ENCODE data around the gene MINPP1.

MINPP1 gene

GRCh38 chr10:87523731-87524130 is 19.0 kb downstream of the MINPP1 start:
- WGBS, result 94% methylated on average over 2 of the region's 2 CpGs
- no peak overlapping the region for H3K27ac ChIP-seq (ENCODE audit: low read depth, low read length)
- no peaks in the 10 kb centered on the region for H3K4me1 ChIP-seq (ENCODE audit: insufficient read depth, low read length)
- H3K27me3 ChIP-seq (ENCODE audit: insufficient read depth, low read length), result no peaks in the 10 kb centered on the region
- peaks cover 65% of the 10 kb centered on the region for H3K36me3 ChIP-seq (ENCODE audit: insufficient read depth, low read length)
- peaks cover 8% of the 10 kb centered on the region for H3K9me3 ChIP-seq (ENCODE audit: insufficient read depth, low read depth, low read length)
- H3K9ac ChIP-seq (ENCODE audit: low read depth, low read length), result no peak overlapping the region
- no peak overlapping the region for H3K4me3 ChIP-seq (ENCODE audit: low read length)

- Histone ChIP-seq H3K36me3 (ENCODE audit: insufficient read depth, low read length) (peaks cover 60% of the 10 kb centered on the region), H3K4me3 (ENCODE audit: low read length) (no peak overlapping the region), H3K4me1 (ENCODE audit: insufficient read depth, low read length) (no peaks in the 10 kb centered on the region), H3K9me3 (ENCODE audit: insufficient read depth, low read depth, low read length) (peaks cover 8% of the 10 kb centered on the region), H3K27ac (ENCODE audit: low read depth, low read length) (no peak overlapping the region), H3K9ac (ENCODE audit: low read depth, low read length) (no peak overlapping the region), H3K27me3 (ENCODE audit: insufficient read depth, low read length) (no peaks in the 10 kb centered on the region)
Measured at GRCh38 chr10:87524296-87524695, 19.6 kb downstream of the MINPP1 start.

- Histone ChIP-seq H3K9ac (ENCODE audit: low read depth, low read length) (no peak overlapping the region), H3K9me3 (ENCODE audit: insufficient read depth, low read depth, low read length) (peaks cover 16% of the 10 kb centered on the region), H3K36me3 (ENCODE audit: insufficient read depth, low read length) (peaks cover 32% of the 10 kb centered on the region), H3K27ac (ENCODE audit: low read depth, low read length) (no peak overlapping the region), H3K4me3 (ENCODE audit: low read length) (no peak overlapping the region), H3K4me1 (ENCODE audit: insufficient read depth, low read length) (0 out of 2 replicates have a peak, but pooled peaks cover 2% of the 10 kb centered on the region), H3K27me3 (ENCODE audit: insufficient read depth, low read length) (no peaks in the 10 kb centered on the region)
- WGBS, result 94% methylated on average over 4 of the region's 4 CpGs
Measured at GRCh38 chr10:87531908-87532622, 27.4 kb downstream of the MINPP1 start.

- no peak overlapping the region for H3K9ac ChIP-seq (ENCODE audit: low read depth, low read length)
- H3K9me3 ChIP-seq (ENCODE audit: insufficient read depth, low read depth, low read length), result peaks cover 16% of the 10 kb centered on the region
- no peaks in the 10 kb centered on the region for H3K27me3 ChIP-seq (ENCODE audit: insufficient read depth, low read length)
- H3K4me3 ChIP-seq (ENCODE audit: low read length), result no peak overlapping the region
- H3K36me3 ChIP-seq (ENCODE audit: insufficient read depth, low read length), result peaks cover 32% of the 10 kb centered on the region
- no peak overlapping the region for H3K27ac ChIP-seq (ENCODE audit: low read depth, low read length)
- H3K4me1 ChIP-seq (ENCODE audit: insufficient read depth, low read length), result 0 out of 2 replicates have a peak, but pooled peaks cover 2% of the 10 kb centered on the region
Measured at GRCh38 chr10:87532696-87533095, 28.0 kb downstream of the MINPP1 start.

DNA sequence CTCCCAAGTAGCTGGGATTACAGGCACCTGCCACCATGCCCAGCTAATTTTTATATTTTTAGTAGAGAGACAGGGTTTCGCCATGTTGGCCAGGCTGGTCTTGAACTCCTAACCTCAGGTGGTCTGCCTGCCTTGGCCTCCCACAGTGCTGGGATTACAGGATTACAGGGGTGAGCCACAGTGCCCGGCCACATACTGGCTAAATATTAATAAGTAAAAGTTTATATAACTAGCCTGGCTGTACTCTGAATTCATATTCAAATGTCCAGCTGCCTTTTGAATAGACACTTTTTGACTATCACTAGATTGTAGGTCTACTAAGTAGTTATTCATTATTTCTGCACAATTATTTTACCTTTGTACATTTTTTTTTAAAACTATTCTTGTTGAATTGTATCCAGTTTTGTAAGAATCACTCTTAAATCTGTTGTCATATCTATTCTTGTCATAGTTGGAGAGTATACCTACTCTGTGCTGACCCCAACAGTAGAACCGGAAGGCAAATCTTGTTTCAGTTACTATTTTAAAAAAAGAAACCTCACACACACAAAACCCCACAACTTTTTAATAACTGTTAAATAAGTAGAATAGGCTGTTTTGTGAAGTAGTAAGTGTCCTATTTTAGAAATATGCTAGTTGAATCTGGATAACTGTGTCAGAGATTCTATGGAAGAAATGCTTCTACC is 29.6 kb downstream of the MINPP1 start:
- H3K27ac ChIP-seq (ENCODE audit: low read depth, low read length), result no peak overlapping the region
- H3K27me3 ChIP-seq (ENCODE audit: insufficient read depth, low read length), result no peaks in the 10 kb centered on the region
- H3K36me3 ChIP-seq (ENCODE audit: insufficient read depth, low read length), result peaks cover 32% of the 10 kb centered on the region
- H3K9me3 ChIP-seq (ENCODE audit: insufficient read depth, low read depth, low read length), result peaks cover 16% of the 10 kb centered on the region
- WGBS, result 100% methylated on average over 2 of the region's 3 CpGs
- no peak overlapping the region for H3K9ac ChIP-seq (ENCODE audit: low read depth, low read length)
- 0 out of 2 replicates have a peak, but pooled peaks cover 14% of the 10 kb centered on the region for H3K4me1 ChIP-seq (ENCODE audit: insufficient read depth, low read length)
- H3K4me3 ChIP-seq (ENCODE audit: low read length), result no peak overlapping the region

GRCh38 chr10:87538092-87539015 is 33.7 kb downstream of the MINPP1 start:
- Histone ChIP-seq H3K9me3 (ENCODE audit: insufficient read depth, low read depth, low read length) (peaks cover 11% of the 10 kb centered on the region), H3K27ac (ENCODE audit: low read depth, low read length) (no peak overlapping the region), H3K27me3 (ENCODE audit: insufficient read depth, low read length) (no peaks in the 10 kb centered on the region), H3K36me3 (ENCODE audit: insufficient read depth, low read length) (peaks cover 38% of the 10 kb centered on the region), H3K4me1 (ENCODE audit: insufficient read depth, low read length) (0 out of 2 replicates have a peak, but pooled peaks cover 14% of the 10 kb centered on the region), H3K4me3 (ENCODE audit: low read length) (no peak overlapping the region), H3K9ac (ENCODE audit: low read depth, low read length) (no peak overlapping the region)
- WGBS, result 60% methylated on average over 7 of the region's 7 CpGs

GRCh38 chr10:87541114-87541513 is 36.4 kb downstream of the MINPP1 start:
- 0 out of 2 replicates have a peak, but pooled peaks cover 12% of the 10 kb centered on the region for H3K4me1 ChIP-seq (ENCODE audit: insufficient read depth, low read length)
- H3K27me3 ChIP-seq (ENCODE audit: insufficient read depth, low read length), result no peaks in the 10 kb centered on the region
- 95% methylated on average over 1 of the region's 1 CpG for WGBS
- no peak overlapping the region for H3K27ac ChIP-seq (ENCODE audit: low read depth, low read length)
- H3K9ac ChIP-seq (ENCODE audit: low read depth, low read length), result no peak overlapping the region
- H3K9me3 ChIP-seq (ENCODE audit: insufficient read depth, low read depth, low read length), result peaks cover 16% of the 10 kb centered on the region
- H3K4me3 ChIP-seq (ENCODE audit: low read length), result no peak overlapping the region
- H3K36me3 ChIP-seq (ENCODE audit: insufficient read depth, low read length), result peaks cover 35% of the 10 kb centered on the region

- Histone ChIP-seq H3K9ac (ENCODE audit: low read depth, low read length) (no peak overlapping the region), H3K36me3 (ENCODE audit: insufficient read depth, low read length) (peaks cover 42% of the 10 kb centered on the region), H3K27me3 (ENCODE audit: insufficient read depth, low read length) (no peaks in the 10 kb centered on the region), H3K4me1 (ENCODE audit: insufficient read depth, low read length) (peaks cover 20% of the 10 kb centered on the region), H3K4me3 (ENCODE audit: low read length) (no peak overlapping the region), H3K9me3 (ENCODE audit: insufficient read depth, low read depth, low read length) (peaks cover 16% of the 10 kb centered on the region), H3K27ac (ENCODE audit: low read depth, low read length) (no peak overlapping the region)
Measured at GRCh38 chr10:87544721-87545120, 40.0 kb downstream of the MINPP1 start.

DNA sequence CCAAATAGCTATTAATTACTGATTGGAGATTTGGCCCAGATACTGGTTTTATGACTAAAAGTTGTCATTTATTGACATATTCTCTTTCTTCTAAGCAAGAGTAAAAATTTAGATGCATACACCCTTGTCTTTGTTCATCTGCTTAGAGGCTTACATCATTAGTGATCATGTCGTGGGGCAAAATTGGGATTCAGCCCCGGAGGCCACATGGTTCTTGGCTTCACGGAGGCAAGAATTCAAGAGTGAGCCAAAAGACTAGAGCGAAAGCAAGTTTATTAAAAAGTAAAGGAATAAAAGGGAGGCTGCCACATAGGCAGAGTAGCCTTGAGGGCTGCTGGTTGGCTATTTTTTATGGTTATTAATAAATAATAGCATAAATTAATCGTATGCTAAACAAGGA is 41.1 kb downstream of the MINPP1 start:
- peaks cover 31% of the 10 kb centered on the region for H3K4me1 ChIP-seq (ENCODE audit: insufficient read depth, low read length)
- H3K9ac ChIP-seq (ENCODE audit: low read depth, low read length), result no peak overlapping the region
- H3K27me3 ChIP-seq (ENCODE audit: insufficient read depth, low read length), result no peaks in the 10 kb centered on the region
- 77% methylated on average over 5 of the region's 5 CpGs for WGBS
- no peak overlapping the region for H3K27ac ChIP-seq (ENCODE audit: low read depth, low read length)
- peaks cover 16% of the 10 kb centered on the region for H3K9me3 ChIP-seq (ENCODE audit: insufficient read depth, low read depth, low read length)
- no peak overlapping the region for H3K4me3 ChIP-seq (ENCODE audit: low read length)
- peaks cover 38% of the 10 kb centered on the region for H3K36me3 ChIP-seq (ENCODE audit: insufficient read depth, low read length)

GRCh38 chr10:87546210-87546609 is 41.5 kb downstream of the MINPP1 start:
- 96% methylated on average over 7 of the region's 7 CpGs for WGBS
- H3K4me1 ChIP-seq (ENCODE audit: insufficient read depth, low read length), result peaks cover 35% of the 10 kb centered on the region
- no peak overlapping the region for H3K9ac ChIP-seq (ENCODE audit: low read depth, low read length)
- H3K9me3 ChIP-seq (ENCODE audit: insufficient read depth, low read depth, low read length), result peaks cover 16% of the 10 kb centered on the region
- no peak overlapping the region for H3K4me3 ChIP-seq (ENCODE audit: low read length)
- no peaks in the 10 kb centered on the region for H3K27me3 ChIP-seq (ENCODE audit: insufficient read depth, low read length)
- H3K36me3 ChIP-seq (ENCODE audit: insufficient read depth, low read length), result peaks cover 33% of the 10 kb centered on the region
- no peak overlapping the region for H3K27ac ChIP-seq (ENCODE audit: low read depth, low read length)

DNA sequence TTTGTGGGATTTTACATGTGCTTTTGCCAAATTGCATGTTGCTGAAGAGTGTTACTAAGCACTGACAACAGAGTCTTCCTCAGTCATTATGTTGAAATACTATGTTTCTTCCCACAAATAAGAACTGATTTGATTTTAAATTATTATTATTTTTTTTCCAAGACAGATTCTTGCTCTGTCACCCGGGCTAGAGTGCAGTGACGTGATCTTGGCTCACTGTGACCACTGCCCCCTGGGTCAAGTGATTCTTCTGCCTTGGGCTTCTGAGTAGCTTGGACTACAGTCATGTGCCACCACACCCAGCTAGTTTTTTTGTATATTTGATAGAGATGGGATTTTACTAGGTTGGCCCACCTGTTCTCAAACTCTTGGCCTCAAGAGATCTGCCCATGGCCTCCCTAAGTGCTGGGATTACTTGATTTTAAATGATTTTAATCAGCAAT is 42.3 kb downstream of the MINPP1 start:
- no peak overlapping the region for H3K27ac ChIP-seq (ENCODE audit: low read depth, low read length)
- H3K36me3 ChIP-seq (ENCODE audit: insufficient read depth, low read length), result peaks cover 29% of the 10 kb centered on the region
- peaks cover 35% of the 10 kb centered on the region for H3K4me1 ChIP-seq (ENCODE audit: insufficient read depth, low read length)
- H3K27me3 ChIP-seq (ENCODE audit: insufficient read depth, low read length), result no peaks in the 10 kb centered on the region
- H3K9ac ChIP-seq (ENCODE audit: low read depth, low read length), result no peak overlapping the region
- peaks cover 16% of the 10 kb centered on the region for H3K9me3 ChIP-seq (ENCODE audit: insufficient read depth, low read depth, low read length)
- H3K4me3 ChIP-seq (ENCODE audit: low read length), result no peak overlapping the region
- 99% methylated on average over 2 of the region's 2 CpGs for WGBS

Data from HUES64 (cell line).